Hindlimb muscle (tissue), 1 donor: ENCODE measurements around the gene CREB5. TPM values are rescaled to one million over a fixed set of nuclear protein-coding genes. Genes with fewer than 3 reads are reported as not detected.

Experiments
- DNase-seq: peaks from one replicate; pipeline ENCODE4 v3.0.0-alpha.2; 2013
- polyA plus RNA-seq: library from polyadenylated mRNA; unstranded; fragments of 120-200 nt; gene quantifications from one replicate; pipeline ENCODE4 v1.2.1, GENCODE V29; 2013; ENCODE audit not compliant: insufficient read length

CREB5 gene
- polyA plus RNA-seq, 1 donor: 24.4 TPM

- peak; percentile 29 for DNase-seq
Observed at GRCh38 chr7:28481091-28481926, 69.0 kb downstream of the CREB5 start.

GRCh38 chr7:28483112-28483511 is 70.8 kb downstream of the CREB5 start:
- no peak for DNase-seq

- DNase-seq: no peak
Observed at GRCh38 chr7:28483908-28484605, 71.7 kb downstream of the CREB5 start.

GRCh38 chr7:28484606-28484935 is 72.3 kb downstream of the CREB5 start:
- DNase-seq: no peak

GRCh38 chr7:28487487-28487886 is 75.2 kb downstream of the CREB5 start:
- DNase-seq: no peak

GRCh38 chr7:28488061-28488791 is 75.9 kb downstream of the CREB5 start:
- no peak for DNase-seq

- no peak for DNase-seq
Observed at GRCh38 chr7:28490831-28491230, 78.5 kb downstream of the CREB5 start.

GRCh38 chr7:28493477-28493876 is 81.2 kb downstream of the CREB5 start:
- DNase-seq: no peak

GRCh38 chr7:28497009-28497408 is 84.7 kb downstream of the CREB5 start:
- DNase-seq: no peak

- DNase-seq: no peak
Observed at GRCh38 chr7:28498636-28499035, 86.3 kb downstream of the CREB5 start.

GRCh38 chr7:28500138-28500537 is 87.8 kb downstream of the CREB5 start:
- DNase-seq: no peak

- DNase-seq: no peak
Observed at GRCh38 chr7:28502408-28502807, 90.1 kb downstream of the CREB5 start.

- no peak for DNase-seq
Observed at GRCh38 chr7:28503396-28503795, 91.1 kb downstream of the CREB5 start.

- no peak for DNase-seq
Observed at GRCh38 chr7:28505014-28505413, 92.7 kb downstream of the CREB5 start.

- no peak for DNase-seq
Observed at GRCh38 chr7:28505867-28506266, 93.5 kb downstream of the CREB5 start.

GRCh38 chr7:28507525-28508282 is 95.4 kb downstream of the CREB5 start:
- no peak for DNase-seq

- DNase-seq: no peak
Observed at GRCh38 chr7:28509251-28510025, 97.1 kb downstream of the CREB5 start.

GRCh38 chr7:28510026-28510369 is 97.7 kb downstream of the CREB5 start:
- no peak for DNase-seq

- no peak for DNase-seq
Observed at GRCh38 chr7:28512668-28513440, 100.5 kb downstream of the CREB5 start.

GRCh38 chr7:28516390-28517172 is 104.3 kb downstream of the CREB5 start:
- peak; percentile 57 for DNase-seq
